Measurements from ENCODE around the gene PTOV1.

Gene PTOV1

DNA sequence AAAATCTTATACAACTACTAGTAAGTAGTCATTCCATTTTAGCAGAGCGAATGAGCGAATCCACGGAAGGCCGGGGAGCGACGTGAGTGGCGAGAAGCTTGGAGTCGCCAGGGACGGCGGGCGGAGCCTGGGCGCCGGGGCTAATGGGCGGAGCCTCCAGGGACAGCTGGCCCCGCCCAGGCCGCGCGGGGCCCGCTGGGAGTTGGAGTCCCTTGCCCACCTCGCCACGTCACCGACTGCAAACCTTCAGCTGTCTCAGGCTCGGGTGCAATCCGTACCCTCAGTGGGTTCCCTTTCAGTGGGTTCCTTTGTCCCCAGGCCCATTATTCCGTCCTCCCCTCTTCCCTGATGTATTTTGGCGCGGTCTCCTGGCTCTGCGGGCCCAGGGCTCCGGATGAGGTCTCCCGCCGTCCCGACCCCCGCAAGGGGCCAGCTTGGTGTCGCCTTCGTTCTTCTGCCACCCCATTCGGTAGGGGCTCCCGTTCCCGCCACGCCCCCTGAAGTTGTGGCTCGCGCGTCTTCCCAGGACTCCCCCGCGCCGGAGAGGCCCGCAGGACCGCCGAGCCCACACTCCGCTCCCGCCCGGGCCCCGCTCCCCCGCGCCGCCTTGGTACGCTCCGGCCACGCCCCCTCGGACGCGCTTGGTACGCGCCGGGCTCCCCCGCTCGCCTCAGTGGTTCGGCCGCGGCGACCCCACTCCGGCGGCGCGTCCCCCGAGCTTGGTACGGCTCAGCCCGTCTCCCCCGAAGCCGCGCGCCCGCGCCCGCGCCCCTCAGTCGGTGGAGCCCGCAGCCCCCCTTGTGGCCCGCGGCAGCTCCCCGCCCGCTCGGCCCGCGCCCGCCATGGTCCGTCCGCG lies at the start of gene PTOV1:
Gene PTOV1 (plus strand): TSS at position 673 of the 856 bp plus-strand sequence.
- Histone ChIP-seq H3K79me2 (ENCODE audit: control insufficient read depth, insufficient read depth, low read length, unreplicated experiment) (peaks cover 26% of the 10 kb centered on the region), H3K27ac (ENCODE audit: low read depth, low read length) (peak within 1 kb of the TSS; percentile 97)

DNA sequence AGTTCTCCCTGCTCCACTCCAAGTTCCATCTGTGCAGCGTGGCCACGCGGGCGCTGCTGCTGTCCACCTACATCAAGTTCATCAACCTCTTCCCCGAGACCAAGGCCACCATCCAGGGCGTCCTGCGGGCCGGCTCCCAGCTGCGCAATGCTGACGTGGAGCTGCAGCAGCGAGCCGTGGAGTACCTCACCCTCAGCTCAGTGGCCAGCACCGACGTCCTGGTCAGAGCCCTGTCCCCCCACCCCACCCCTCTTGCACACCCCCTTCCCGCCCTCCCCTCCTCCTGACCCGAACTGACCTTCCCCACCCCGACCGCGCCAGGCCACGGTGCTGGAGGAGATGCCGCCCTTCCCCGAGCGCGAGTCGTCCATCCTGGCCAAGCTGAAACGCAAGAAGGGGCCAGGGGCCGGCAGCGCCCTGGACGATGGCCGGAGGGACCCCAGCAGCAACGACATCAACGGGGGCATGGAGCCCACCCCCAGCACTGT lies 49.5 kb upstream of the PTOV1 start:
- no peaks in the 10 kb centered on the region for H3K27me3 ChIP-seq (ENCODE audit: insufficient read depth, low read length)
- no peak overlapping the region for H2AFZ ChIP-seq (ENCODE audit: low read length, unreplicated experiment)
- H3K36me3 ChIP-seq (ENCODE audit: insufficient read depth, low read length) = peaks cover 4% of the 10 kb centered on the region; the same call in 1 of the 2 replicates
- H3K4me1 ChIP-seq (ENCODE audit: control insufficient read depth, insufficient read depth, low read length, unreplicated experiment) = no peaks in the 10 kb centered on the region
- no peaks in the 10 kb centered on the region for H3K79me2 ChIP-seq (ENCODE audit: control insufficient read depth, insufficient read depth, low read length, unreplicated experiment)
- no peak overlapping the region for H3K4me3 ChIP-seq (ENCODE audit: low read depth, low read length)
- H3K27ac ChIP-seq (ENCODE audit: low read depth, low read length) = no peak overlapping the region

More for the DNA sequence above, at the start of gene PTOV1:
- H3K36me3 ChIP-seq (ENCODE audit: insufficient read depth, low read length) = no peaks in the 10 kb centered on the region
- H2AFZ ChIP-seq (ENCODE audit: low read length, unreplicated experiment) = peak within 1 kb of the TSS; percentile 89
- H3K4me3 ChIP-seq (ENCODE audit: low read depth, low read length) = peak within 1 kb of the TSS; percentile 96
- H3K4me1 ChIP-seq (ENCODE audit: control insufficient read depth, insufficient read depth, low read length, unreplicated experiment) = peaks cover 18% of the 10 kb centered on the region
- H3K27me3 ChIP-seq (ENCODE audit: insufficient read depth, low read length) = no peaks in the 10 kb centered on the region

DNA sequence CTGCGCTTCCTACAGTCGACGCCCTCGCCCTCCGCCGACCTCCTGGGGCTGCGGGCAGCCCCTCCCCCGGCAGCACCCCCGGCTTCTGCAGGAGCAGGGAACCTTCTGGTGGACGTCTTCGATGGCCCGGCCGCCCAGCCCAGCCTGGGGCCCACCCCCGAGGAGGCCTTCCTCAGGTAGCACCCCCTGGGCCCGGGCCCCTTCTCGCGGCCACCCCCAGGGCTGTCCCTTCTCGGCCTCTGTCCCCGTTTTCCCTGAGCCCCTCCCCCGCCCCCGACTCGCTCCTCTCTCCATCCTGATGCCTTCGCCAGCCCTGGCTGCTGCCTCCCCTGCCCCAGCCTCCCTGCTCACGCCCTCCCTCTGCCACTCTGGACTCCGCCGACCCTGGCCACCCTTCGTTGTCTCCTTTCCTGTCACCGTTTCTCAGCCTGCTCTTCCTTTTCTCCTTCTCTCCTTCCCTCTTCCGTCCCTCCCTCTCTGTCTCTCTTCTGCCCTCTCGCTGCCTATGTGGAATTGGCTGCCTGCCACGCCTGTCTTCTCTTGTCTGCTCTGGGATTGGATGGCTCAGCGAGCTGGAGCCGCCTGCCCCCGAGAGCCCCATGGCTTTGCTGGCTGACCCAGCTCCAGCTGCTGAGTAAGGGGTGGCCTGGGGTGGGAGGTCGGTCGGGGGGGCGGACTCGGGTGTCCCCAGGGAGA lies 48.8 kb upstream of the PTOV1 start:
- H3K4me3 ChIP-seq (ENCODE audit: low read depth, low read length) = no peak overlapping the region
- no peak overlapping the region for H2AFZ ChIP-seq (ENCODE audit: low read length, unreplicated experiment)
- H3K4me1 ChIP-seq (ENCODE audit: control insufficient read depth, insufficient read depth, low read length, unreplicated experiment) = no peaks in the 10 kb centered on the region
- H3K27me3 ChIP-seq (ENCODE audit: insufficient read depth, low read length) = no peaks in the 10 kb centered on the region
- no peak overlapping the region for H3K27ac ChIP-seq (ENCODE audit: low read depth, low read length)
- H3K79me2 ChIP-seq (ENCODE audit: control insufficient read depth, insufficient read depth, low read length, unreplicated experiment) = no peaks in the 10 kb centered on the region
- H3K36me3 ChIP-seq (ENCODE audit: insufficient read depth, low read length) = no peaks in the 10 kb centered on the region; the same call in 1 of the 2 replicates

DNA sequence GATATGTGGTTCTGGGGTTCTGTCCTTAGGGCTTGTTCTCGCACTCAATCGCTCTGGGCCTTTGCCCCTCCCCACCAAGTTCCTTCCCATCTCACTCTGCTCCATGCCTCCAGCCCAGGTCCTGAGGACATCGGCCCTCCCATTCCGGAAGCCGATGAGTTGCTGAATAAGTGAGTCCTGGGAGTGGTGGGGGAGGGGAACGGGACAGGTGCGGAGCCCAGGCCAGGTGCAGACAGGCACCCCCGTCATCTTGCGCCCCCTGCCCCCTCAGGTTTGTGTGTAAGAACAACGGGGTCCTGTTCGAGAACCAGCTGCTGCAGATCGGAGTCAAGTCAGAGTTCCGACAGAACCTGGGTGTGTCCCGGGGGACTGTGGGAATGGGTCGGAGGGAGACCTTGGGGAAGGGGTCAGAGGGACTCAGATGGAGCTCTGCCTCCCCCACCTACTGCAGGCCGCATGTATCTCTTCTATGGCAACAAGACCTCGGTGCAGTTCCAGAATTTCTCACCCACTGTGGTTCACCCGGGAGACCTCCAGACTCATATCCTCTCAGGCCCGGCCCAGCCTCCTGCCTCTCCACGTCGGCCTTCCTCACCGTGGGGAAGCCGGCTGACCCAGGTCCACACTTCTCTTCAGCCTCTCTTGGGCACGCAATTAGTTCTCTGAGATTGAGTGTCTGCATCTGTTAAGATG lies 48.0 kb upstream of the PTOV1 start:
- Histone ChIP-seq H3K27ac (ENCODE audit: low read depth, low read length) (no peak overlapping the region), H2AFZ (ENCODE audit: low read length, unreplicated experiment) (no peak overlapping the region), H3K79me2 (ENCODE audit: control insufficient read depth, insufficient read depth, low read length, unreplicated experiment) (no peaks in the 10 kb centered on the region), H3K36me3 (ENCODE audit: insufficient read depth, low read length) (peaks cover 3% of the 10 kb centered on the region; the same call in 1 of the 2 replicates), H3K4me3 (ENCODE audit: low read depth, low read length) (no peak overlapping the region), H3K4me1 (ENCODE audit: control insufficient read depth, insufficient read depth, low read length, unreplicated experiment) (no peaks in the 10 kb centered on the region), H3K27me3 (ENCODE audit: insufficient read depth, low read length) (no peaks in the 10 kb centered on the region)

DNA sequence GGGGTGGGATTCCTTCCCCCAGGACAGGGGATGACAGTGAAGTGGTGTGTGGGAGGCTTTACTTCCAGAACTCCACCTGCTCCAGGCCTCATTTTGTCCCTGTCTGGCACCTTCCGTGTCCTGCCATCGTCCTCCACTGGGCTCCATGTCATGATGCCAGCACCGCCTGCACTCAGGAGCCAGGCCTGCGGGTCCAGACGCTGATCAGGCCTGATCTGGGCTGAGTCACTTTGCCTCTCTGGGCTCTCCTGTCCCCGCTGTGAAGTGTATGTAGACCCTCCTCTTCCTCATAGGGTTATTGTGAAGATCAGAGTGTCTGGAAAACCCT lies 47.5 kb upstream of the PTOV1 start:
- no peaks in the 10 kb centered on the region for H3K79me2 ChIP-seq (ENCODE audit: control insufficient read depth, insufficient read depth, low read length, unreplicated experiment)
- no peaks in the 10 kb centered on the region for H3K4me1 ChIP-seq (ENCODE audit: control insufficient read depth, insufficient read depth, low read length, unreplicated experiment)
- no peaks in the 10 kb centered on the region for H3K27me3 ChIP-seq (ENCODE audit: insufficient read depth, low read length)
- H2AFZ ChIP-seq (ENCODE audit: low read length, unreplicated experiment) = no peak overlapping the region
- H3K27ac ChIP-seq (ENCODE audit: low read depth, low read length) = no peak overlapping the region
- H3K4me3 ChIP-seq (ENCODE audit: low read depth, low read length) = no peak overlapping the region
- peaks cover 4% of the 10 kb centered on the region; the same call in 1 of the 2 replicates for H3K36me3 ChIP-seq (ENCODE audit: insufficient read depth, low read length)

DNA sequence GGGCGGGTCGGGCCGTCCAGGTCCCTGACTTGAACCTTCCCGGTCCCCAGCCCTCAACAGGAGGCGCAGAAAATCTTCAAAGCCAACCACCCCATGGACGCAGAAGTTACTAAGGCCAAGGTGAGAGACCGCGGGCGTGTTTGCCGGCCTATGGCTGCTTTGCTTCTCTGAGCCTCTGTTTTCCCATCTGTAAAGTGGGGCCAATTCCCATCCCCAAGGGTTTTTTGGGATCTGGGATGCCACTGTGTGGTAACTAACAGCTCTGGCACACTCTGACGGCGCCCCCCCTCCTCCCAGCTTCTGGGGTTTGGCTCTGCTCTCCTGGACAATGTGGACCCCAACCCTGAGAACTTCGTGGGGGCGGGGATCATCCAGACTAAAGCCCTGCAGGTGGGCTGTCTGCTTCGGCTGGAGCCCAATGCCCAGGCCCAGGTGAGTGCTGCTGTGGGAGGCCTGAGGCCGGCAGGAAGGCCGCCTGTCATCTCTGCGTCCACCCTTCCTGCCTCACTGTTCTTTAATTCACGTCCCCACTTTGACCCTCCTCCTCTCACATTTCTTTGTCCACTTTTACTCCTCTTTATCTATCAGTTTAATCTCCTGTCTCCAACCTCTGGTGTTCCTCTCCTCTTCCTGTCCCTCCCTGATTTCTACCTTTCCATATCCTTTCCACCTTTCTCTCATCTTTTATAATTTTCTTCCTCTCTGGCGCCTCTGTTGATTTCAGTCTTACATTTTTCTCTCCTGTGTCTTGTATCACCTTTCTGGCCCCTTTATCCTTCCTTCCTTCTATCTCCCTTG lies 44.9 kb upstream of the PTOV1 start:
- Histone ChIP-seq H3K4me3 (ENCODE audit: low read depth, low read length) (no peak overlapping the region), H3K27ac (ENCODE audit: low read depth, low read length) (no peak overlapping the region), H2AFZ (ENCODE audit: low read length, unreplicated experiment) (no peak overlapping the region), H3K4me1 (ENCODE audit: control insufficient read depth, insufficient read depth, low read length, unreplicated experiment) (no peaks in the 10 kb centered on the region), H3K27me3 (ENCODE audit: insufficient read depth, low read length) (no peaks in the 10 kb centered on the region), H3K36me3 (ENCODE audit: insufficient read depth, low read length) (peaks cover 4% of the 10 kb centered on the region; the same call in 1 of the 2 replicates), H3K79me2 (ENCODE audit: control insufficient read depth, insufficient read depth, low read length, unreplicated experiment) (no peaks in the 10 kb centered on the region)

DNA sequence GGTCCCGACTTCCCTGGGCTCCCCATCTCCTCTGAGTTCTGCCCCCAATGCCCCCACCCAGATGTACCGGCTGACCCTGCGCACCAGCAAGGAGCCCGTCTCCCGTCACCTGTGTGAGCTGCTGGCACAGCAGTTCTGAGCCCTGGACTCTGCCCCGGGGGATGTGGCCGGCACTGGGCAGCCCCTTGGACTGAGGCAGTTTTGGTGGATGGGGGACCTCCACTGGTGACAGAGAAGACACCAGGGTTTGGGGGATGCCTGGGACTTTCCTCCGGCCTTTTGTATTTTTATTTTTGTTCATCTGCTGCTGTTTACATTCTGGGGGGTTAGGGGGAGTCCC lies 44.4 kb upstream of the PTOV1 start:
- Histone ChIP-seq H3K27ac (ENCODE audit: low read depth, low read length) (no peak overlapping the region), H3K79me2 (ENCODE audit: control insufficient read depth, insufficient read depth, low read length, unreplicated experiment) (no peaks in the 10 kb centered on the region), H3K36me3 (ENCODE audit: insufficient read depth, low read length) (peaks cover 4% of the 10 kb centered on the region; the same call in 1 of the 2 replicates)

DNA sequence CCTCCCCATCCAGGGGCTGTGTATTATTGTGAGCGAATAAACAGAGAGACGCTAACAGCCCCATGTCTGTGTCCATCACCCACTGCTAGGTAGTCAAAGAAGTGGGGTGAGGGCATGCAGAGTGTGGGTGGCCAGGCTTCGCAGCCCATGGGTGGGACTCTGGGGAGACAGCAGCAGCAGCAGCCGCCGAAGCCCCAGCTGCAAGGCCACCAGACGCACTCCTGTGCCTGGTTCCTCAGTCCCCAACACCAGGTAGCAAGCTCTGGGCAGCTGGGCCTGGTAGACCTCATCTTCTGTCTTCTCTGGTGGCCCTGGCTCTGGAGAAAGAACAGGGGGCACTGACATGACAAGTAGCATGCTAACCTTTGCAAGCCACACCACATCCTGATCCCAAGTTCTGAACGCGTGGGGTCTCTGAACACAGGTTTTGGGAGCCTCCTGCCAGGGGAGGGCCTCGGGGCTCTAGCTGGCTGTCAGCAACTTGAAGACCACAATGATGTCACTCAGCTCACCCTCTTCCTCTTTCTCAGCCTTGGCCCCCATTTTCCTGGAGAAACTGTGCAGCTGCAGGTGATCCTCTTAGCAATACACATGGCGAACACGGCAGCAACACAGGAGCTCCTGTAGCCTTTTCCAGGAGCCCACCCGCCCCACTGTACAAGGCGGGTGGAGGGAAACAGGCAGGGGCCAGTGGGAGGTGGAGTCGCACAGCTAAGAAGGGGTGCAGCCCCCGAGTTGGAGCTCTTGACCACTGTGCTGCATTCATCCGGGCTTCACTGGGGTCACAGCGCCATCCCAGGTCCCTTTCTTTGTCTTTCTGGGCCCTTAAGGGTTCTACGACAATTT lies 43.7 kb upstream of the PTOV1 start:
- no peak overlapping the region for H2AFZ ChIP-seq (ENCODE audit: low read length, unreplicated experiment)
- peaks cover 2% of the 10 kb centered on the region for H3K4me1 ChIP-seq (ENCODE audit: control insufficient read depth, insufficient read depth, low read length, unreplicated experiment)
- H3K4me3 ChIP-seq (ENCODE audit: low read depth, low read length) = no peak overlapping the region
- H3K79me2 ChIP-seq (ENCODE audit: control insufficient read depth, insufficient read depth, low read length, unreplicated experiment) = no peaks in the 10 kb centered on the region
- peaks cover 4% of the 10 kb centered on the region; the same call in 1 of the 2 replicates for H3K36me3 ChIP-seq (ENCODE audit: insufficient read depth, low read length)
- no peak overlapping the region for H3K27ac ChIP-seq (ENCODE audit: low read depth, low read length)
- H3K27me3 ChIP-seq (ENCODE audit: insufficient read depth, low read length) = no peaks in the 10 kb centered on the region

More for the DNA sequence above, 44.4 kb upstream of the PTOV1 start:
- H3K27me3 ChIP-seq (ENCODE audit: insufficient read depth, low read length) = no peaks in the 10 kb centered on the region
- no peak overlapping the region for H2AFZ ChIP-seq (ENCODE audit: low read length, unreplicated experiment)
- H3K4me3 ChIP-seq (ENCODE audit: low read depth, low read length) = no peak overlapping the region
- no peaks in the 10 kb centered on the region for H3K4me1 ChIP-seq (ENCODE audit: control insufficient read depth, insufficient read depth, low read length, unreplicated experiment)

DNA sequence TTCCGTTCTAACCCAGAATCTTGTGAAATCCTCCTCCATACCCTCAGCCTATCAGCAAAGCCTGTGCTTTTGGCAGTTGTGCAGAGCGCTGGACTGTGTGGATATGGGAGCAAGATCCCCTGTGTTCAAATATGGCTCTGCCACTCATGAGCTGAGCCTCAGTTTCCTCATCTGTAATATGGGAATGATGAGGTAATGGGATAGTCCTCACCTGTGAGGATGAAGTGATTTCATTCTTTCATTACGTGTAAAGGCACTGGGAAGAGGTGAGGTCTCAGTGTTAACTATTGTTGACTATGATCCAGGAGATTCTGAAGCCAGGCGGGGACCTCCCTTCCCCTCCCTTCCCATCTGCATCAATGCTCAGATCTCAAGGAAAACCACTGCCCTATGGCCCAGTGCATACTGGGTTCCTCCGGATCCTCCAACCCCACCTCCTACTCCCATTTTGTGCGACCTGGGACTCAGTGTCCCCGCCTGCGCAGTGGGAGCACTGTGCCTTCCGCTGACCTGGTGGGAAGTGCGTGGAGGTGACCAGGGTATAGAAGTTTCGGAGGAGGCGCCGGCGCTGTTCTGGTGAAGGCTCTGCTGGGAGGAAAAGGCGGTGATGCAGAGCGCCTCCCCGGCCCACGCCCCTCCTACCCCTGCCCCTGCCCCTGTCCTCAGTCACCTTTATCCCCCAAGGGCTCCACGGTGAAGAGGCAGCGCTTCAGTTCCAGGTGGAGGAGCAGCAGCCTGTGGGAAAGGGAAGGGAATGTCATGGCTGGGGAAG lies 42.9 kb upstream of the PTOV1 start:
- no peak overlapping the region for H3K27ac ChIP-seq (ENCODE audit: low read depth, low read length)
- no peaks in the 10 kb centered on the region for H3K27me3 ChIP-seq (ENCODE audit: insufficient read depth, low read length)
- peaks cover 4% of the 10 kb centered on the region for H3K4me1 ChIP-seq (ENCODE audit: control insufficient read depth, insufficient read depth, low read length, unreplicated experiment)
- H3K36me3 ChIP-seq (ENCODE audit: insufficient read depth, low read length) = peaks cover 4% of the 10 kb centered on the region; the same call in 1 of the 2 replicates
- 0 out of 2 replicates have a peak overlapping the region, but pooled peaks have one; percentile 74 for H3K4me3 ChIP-seq (ENCODE audit: low read depth, low read length)
- no peaks in the 10 kb centered on the region for H3K79me2 ChIP-seq (ENCODE audit: control insufficient read depth, insufficient read depth, low read length, unreplicated experiment)
- H2AFZ ChIP-seq (ENCODE audit: low read length, unreplicated experiment) = no peak overlapping the region
